Measurements from ENCODE around the gene FNBP1.
"Not testable (repeated sequence)": the region's sequence is repeated elsewhere in the genome, so short reads cannot be mapped to it uniquely, and the experiment has no call there.

The FNBP1 gene

GRCh38 chr9:129910628-129911567 lies 132.1 kb downstream of the FNBP1 start:
- no peak for DNase-seq

GRCh38 chr9:129909851-129910250 lies 133.1 kb downstream of the FNBP1 start:
- no peak for DNase-seq

GRCh38 chr9:129908906-129909305 lies 134.1 kb downstream of the FNBP1 start:
- DNase-seq, result no peak

- no peak for DNase-seq
Measured at GRCh38 chr9:129907201-129907600, 135.8 kb downstream of the FNBP1 start.

- no peak for DNase-seq
Measured at GRCh38 chr9:129906298-129906697, 136.7 kb downstream of the FNBP1 start.

GRCh38 chr9:129904734-129905133 lies 138.3 kb downstream of the FNBP1 start:
- DNase-seq, result no peak

- DNase-seq, result no peak
Measured at GRCh38 chr9:129902740-129903134, 140.3 kb downstream of the FNBP1 start.

- no peak for DNase-seq
Measured at GRCh38 chr9:129901993-129902739, 140.8 kb downstream of the FNBP1 start.

- no peak for DNase-seq
Measured at GRCh38 chr9:129900263-129901027, 142.5 kb downstream of the FNBP1 start.

- no peak for DNase-seq
Measured at GRCh38 chr9:129899620-129900019, 143.4 kb downstream of the FNBP1 start.

GRCh38 chr9:129898185-129898584 lies 144.8 kb downstream of the FNBP1 start:
- no peak for DNase-seq

- no peak for DNase-seq
Measured at GRCh38 chr9:129897263-129897662, 145.7 kb downstream of the FNBP1 start.

GRCh38 chr9:129895376-129896268 lies 147.4 kb downstream of the FNBP1 start:
- DNase-seq, result no peak

GRCh38 chr9:129894120-129894823 lies 148.7 kb downstream of the FNBP1 start:
- no peak for DNase-seq

GRCh38 chr9:129891569-129891968 lies 151.4 kb downstream of the FNBP1 start:
- no peak for DNase-seq

- not testable (repeated sequence) for DNase-seq
Measured at GRCh38 chr9:129890718-129891299, 152.2 kb downstream of the FNBP1 start.

- DNase-seq, result no peak
Measured at GRCh38 chr9:129889941-129890717, 152.9 kb downstream of the FNBP1 start.

- DNase-seq, result no peak
Measured at GRCh38 chr9:129889122-129889940, 153.7 kb downstream of the FNBP1 start.

Measured in COR-L47 (cell line).